Karpas-422 (cell line): ENCODE measurements around the gene CLEC18A. TPM values are rescaled to one million over a fixed set of nuclear protein-coding genes. Genes with fewer than 3 reads are reported as not detected.
A peak's percentile ranks its signal among the peaks of the same experiment; 100 is the strongest.
"Not testable (repeated sequence)": the region's sequence is repeated elsewhere in the genome, so short reads cannot be mapped to it uniquely, and the experiment has no call there.

Source experiments
- DNase-seq: peaks from one replicate; pipeline ENCODE4 v3.0.0-alpha.2; 2015
- H2AFZ ChIP-seq: fragments of 200-600 bp; sonication (generic); 2 replicates; pipeline ENCODE4 v1.6.1; 2014; ENCODE audit warnings: antibody characterized with exemption, low read length, mixed read lengths
- H3K27ac ChIP-seq: fragments of 200-600 bp; sonication (generic); 2 replicates; pipeline ENCODE4 v1.5.1; 2014; ENCODE audit warnings: mild to moderate bottlenecking, low read length, moderate library complexity
- H3K27me3 ChIP-seq: fragments of 200-600 bp; sonication (generic); 2 replicates; pipeline ENCODE4 v1.6.1; 2014; ENCODE audit warnings: low read length, mixed read lengths
- H3K36me3 ChIP-seq: fragments of 200-600 bp; sonication (generic); 2 replicates; pipeline ENCODE4 v1.6.1; 2014; ENCODE audit warnings: low read length, mixed read lengths; ENCODE audit not compliant: insufficient read depth
- H3K4me1 ChIP-seq: fragments of 200-600 bp; sonication (generic); 2 replicates; pipeline ENCODE4 v1.6.1; 2014; ENCODE audit warnings: mild to moderate bottlenecking, low read length, mixed read lengths
- H3K4me2 ChIP-seq: fragments of 200-600 bp; sonication (generic); 2 replicates; pipeline ENCODE4 v1.6.1; 2014; ENCODE audit warnings: low read length, low read depth, mild to moderate bottlenecking; ENCODE audit not compliant: poor library complexity, severe bottlenecking
- H3K4me3 ChIP-seq: fragments of 200-600 bp; sonication (generic); 2 replicates; pipeline ENCODE4 v1.5.1; 2014; ENCODE audit warnings: mild to moderate bottlenecking, antibody characterized with exemption, low read length, mixed read lengths
- H3K79me2 ChIP-seq: fragments of 200-600 bp; sonication (generic); 2 replicates; pipeline ENCODE4 v1.6.1; 2014; ENCODE audit warnings: mild to moderate bottlenecking, low read length, mixed read lengths
- H3K9ac ChIP-seq: fragments of 200-600 bp; sonication (generic); 2 replicates; pipeline ENCODE4 v1.6.0; 2014; ENCODE audit warnings: low read length
- H3K9me2 ChIP-seq: fragments of 200-600 bp; sonication (generic), shearing (Covaris generic); replicated peaks from 2 replicates; pipeline ENCODE4 v1.6.0; 2014; ENCODE audit warnings: mild to moderate bottlenecking, low read length, moderate library complexity; ENCODE audit not compliant: insufficient read depth
- H3K9me3 ChIP-seq: fragments of 300-700, 200-600 bp; sonication (generic); 2 replicates; pipeline ENCODE4 v1.6.1; 2014; ENCODE audit warnings: low read length, mixed read lengths
- H4K20me1 ChIP-seq: fragments of 200-600 bp; sonication (generic); 2 replicates; pipeline ENCODE4 v1.6.1; 2014; ENCODE audit warnings: mild to moderate bottlenecking, antibody characterized with exemption, low read length, low read depth; ENCODE audit not compliant: insufficient read depth
- total RNA-seq: library from RNA; depleted of rRNA; stranded (reverse); fragments of >200 nt; shearing (Covaris generic); gene quantifications from 2 replicates; pipeline ENCODE4 v1.2.3, GENCODE V29; 2014; ENCODE audit warnings: low replicate concordance; rRNA removed

Gene CLEC18A
- 3.4 and 4.9 TPM in 2 replicates for total RNA-seq

DNA sequence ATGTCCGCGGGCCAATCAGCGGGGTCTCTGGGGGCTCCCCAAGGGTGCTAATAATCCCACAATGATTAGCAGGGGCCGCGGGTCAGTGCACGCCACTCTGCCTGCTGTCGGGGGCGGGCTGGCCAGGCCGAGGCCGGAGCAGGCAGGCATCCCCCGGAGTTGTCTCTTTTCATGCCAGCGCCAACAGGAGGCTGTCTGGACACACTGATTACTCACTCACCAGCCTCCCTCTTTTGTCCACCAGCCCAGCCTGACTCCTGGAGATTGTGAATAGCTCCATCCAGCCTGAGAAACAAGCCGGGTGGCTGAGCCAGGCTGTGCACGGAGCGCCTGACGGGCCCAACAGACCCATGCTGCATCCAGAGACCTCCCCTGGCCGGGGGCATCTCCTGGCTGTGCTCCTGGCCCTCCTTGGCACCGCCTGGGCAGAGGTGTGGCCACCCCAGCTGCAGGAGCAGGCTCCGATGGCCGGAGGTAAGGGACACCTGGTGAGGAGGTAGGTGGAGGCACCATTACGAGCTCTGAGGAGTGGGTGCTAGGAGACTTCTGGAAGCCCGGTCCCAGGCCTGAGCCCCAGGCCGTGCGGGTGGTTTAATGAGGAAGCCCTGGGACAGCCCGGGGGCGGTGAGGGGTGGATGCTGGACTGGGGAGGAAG lies at the start of gene CLEC18A:
Gene CLEC18A, plus strand, starts transcription at position 318 of the 655 bp plus-strand sequence. Its CDS starts 33 bp downstream, at position 351.
- not testable (repeated sequence) for H3K4me2 ChIP-seq, H3K4me1 ChIP-seq, H2AFZ ChIP-seq, DNase-seq, H3K27ac ChIP-seq, H3K9me2 ChIP-seq, H3K4me3 ChIP-seq, H3K27me3 ChIP-seq, H3K9me3 ChIP-seq, H4K20me1 ChIP-seq, H3K36me3 ChIP-seq, H3K9ac ChIP-seq, H3K79me2 ChIP-seq

DNA sequence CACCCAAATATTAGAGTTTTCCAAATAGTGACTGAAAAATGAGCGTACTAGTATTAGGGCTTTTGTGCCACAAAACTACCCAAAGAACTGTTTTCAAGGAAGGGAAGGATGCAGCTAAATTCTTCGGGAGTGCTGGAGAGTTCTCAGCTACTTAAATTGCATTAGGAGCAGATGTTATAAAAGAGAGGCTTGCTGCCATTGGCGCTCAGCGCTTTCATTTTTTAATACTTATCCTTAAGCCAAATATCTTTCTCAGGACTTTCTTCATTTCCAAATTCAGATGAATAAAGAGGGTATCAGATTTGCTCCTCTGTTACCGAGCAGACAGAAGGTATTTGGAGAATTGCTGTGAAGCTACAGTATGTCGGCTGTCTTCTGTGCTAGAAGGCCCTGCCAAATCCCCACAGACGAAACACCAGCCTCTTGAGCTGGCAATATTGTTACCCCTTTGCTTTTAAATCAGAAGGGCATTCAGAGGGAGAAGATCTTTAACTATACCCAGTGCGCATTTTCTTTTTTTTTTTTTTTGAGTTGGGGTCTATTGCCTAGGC lies 47.2 kb upstream of the CLEC18A start:
- H3K9me2 ChIP-seq: no peaks in the 10 kb centered on the region
- H3K27ac ChIP-seq: no peak overlapping the region
- H3K9ac ChIP-seq: no peak overlapping the region
- H3K4me3 ChIP-seq: no peak overlapping the region
- H3K79me2 ChIP-seq: no peaks in the 10 kb centered on the region
- H3K36me3 ChIP-seq: no peaks in the 10 kb centered on the region
- no peaks in the 10 kb centered on the region for H4K20me1 ChIP-seq
- H3K4me1 ChIP-seq: peaks cover 16% of the 10 kb centered on the region
- H3K27me3 ChIP-seq: no peaks in the 10 kb centered on the region
- DNase-seq: no peak
- no peaks in the 10 kb centered on the region for H3K9me3 ChIP-seq
- no peak overlapping the region for H2AFZ ChIP-seq
- H3K4me2 ChIP-seq: no peak overlapping the region

- Histone ChIP-seq H3K9ac (no peak overlapping the region), H4K20me1 (no peaks in the 10 kb centered on the region), H3K9me3 (no peaks in the 10 kb centered on the region), H2AFZ (no peak overlapping the region), H3K4me3 (no peak overlapping the region), H3K27me3 (no peaks in the 10 kb centered on the region), H3K9me2 (no peaks in the 10 kb centered on the region), H3K36me3 (no peaks in the 10 kb centered on the region), H3K4me1 (peaks cover 16% of the 10 kb centered on the region), H3K4me2 (no peak overlapping the region), H3K27ac (no peak overlapping the region), H3K79me2 (no peaks in the 10 kb centered on the region)
- DNase-seq: no peak
Measured at GRCh38 chr16:69904495-69905170, 46.5 kb upstream of the CLEC18A start.

DNA sequence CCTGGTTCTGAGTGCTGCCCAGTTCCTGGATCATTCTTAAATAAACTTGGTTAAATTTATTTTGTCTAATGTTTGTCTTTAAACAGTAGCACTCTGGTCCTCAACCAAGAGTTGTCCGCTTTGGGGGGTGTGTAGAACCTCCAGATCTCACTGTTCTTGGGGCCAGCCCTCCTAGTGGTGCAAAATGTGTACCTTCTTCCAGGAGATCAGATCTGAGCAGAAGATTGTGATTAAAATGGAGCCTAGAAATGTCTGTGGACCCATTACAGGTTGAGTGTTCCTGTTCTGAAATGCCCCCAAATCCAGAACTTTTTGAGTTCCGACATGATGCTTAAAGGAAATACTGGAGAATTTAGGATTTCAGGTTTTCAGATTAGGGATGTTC lies 46.0 kb upstream of the CLEC18A start:
- Histone ChIP-seq H3K4me3 (no peak overlapping the region), H3K9me3 (no peaks in the 10 kb centered on the region), H3K9me2 (no peaks in the 10 kb centered on the region), H3K27ac (no peak overlapping the region), H4K20me1 (no peaks in the 10 kb centered on the region), H3K79me2 (no peaks in the 10 kb centered on the region), H3K36me3 (no peaks in the 10 kb centered on the region), H3K27me3 (no peaks in the 10 kb centered on the region), H2AFZ (no peak overlapping the region), H3K4me2 (no peak overlapping the region), H3K4me1 (peaks cover 16% of the 10 kb centered on the region), H3K9ac (no peak overlapping the region)
- DNase-seq: no peak

DNA sequence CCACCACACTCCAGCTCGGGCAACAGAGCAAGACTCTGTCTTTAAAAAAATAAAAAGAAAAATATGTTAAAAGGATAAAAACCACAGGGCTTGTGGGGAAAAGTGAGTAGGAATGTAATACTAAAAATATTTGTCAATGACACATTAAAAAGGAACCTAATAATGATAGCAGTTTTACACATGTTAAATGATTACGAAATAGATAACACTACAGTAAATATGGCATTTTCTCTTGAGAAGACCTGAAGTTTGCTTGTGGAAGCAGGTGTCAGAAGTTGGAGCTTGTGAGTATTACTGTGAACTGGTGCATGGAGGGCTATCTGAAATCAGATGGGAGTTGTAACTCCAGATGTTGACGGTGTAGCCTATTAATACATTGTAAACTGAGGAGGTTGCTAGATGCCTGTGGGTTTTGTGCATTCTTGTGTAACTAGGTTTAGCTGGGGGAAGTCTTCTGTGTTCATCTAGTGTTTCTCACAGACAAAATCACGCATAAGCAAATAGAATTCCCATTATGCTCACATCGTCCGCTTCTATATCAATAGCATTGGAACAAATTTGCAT lies 44.2 kb upstream of the CLEC18A start:
- Histone ChIP-seq H3K9me2 (no peaks in the 10 kb centered on the region), H3K4me1 (peaks cover 16% of the 10 kb centered on the region), H3K27me3 (no peaks in the 10 kb centered on the region), H2AFZ (no peak overlapping the region), H3K27ac (peak overlapping the region; percentile 49), H3K36me3 (no peaks in the 10 kb centered on the region; the same call in 1 of the 2 replicates), H3K4me2 (peak overlapping the region; percentile 31), H3K9me3 (no peaks in the 10 kb centered on the region), H3K4me3 (no peak overlapping the region), H4K20me1 (no peaks in the 10 kb centered on the region), H3K9ac (no peak overlapping the region), H3K79me2 (no peaks in the 10 kb centered on the region)
- peak; percentile 63 for DNase-seq

DNA sequence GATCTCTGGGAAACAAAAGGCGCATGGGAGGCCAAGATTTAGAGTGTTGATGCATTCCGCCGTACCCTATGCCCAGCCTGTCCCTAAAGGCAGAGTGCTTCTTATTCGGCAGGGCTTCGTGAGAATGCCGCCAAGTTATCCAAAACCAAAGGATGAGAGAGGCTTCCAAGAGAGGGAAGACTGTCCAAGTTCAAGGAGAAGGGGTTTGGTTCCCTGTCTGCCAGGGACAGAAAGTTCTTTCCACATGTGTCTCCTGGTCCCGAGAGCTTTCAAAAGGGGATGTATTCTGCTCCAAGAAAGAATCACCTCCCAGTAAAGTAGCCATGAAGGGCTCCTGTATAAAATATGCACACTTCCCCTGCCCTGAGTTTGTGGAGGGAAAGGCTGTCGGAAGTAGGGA lies 42.1 kb upstream of the CLEC18A start:
- Histone ChIP-seq H3K9ac (no peak overlapping the region), H4K20me1 (no peaks in the 10 kb centered on the region), H3K9me3 (no peaks in the 10 kb centered on the region), H3K9me2 (no peaks in the 10 kb centered on the region), H3K4me1 (peaks cover 16% of the 10 kb centered on the region), H3K27ac (no peak overlapping the region), H2AFZ (no peak overlapping the region), H3K79me2 (no peaks in the 10 kb centered on the region), H3K36me3 (no peaks in the 10 kb centered on the region; the same call in 1 of the 2 replicates), H3K4me3 (no peak overlapping the region), H3K27me3 (no peaks in the 10 kb centered on the region), H3K4me2 (no peak overlapping the region)
- no peak for DNase-seq

GRCh38 chr16:69909760-69910159 lies 41.4 kb upstream of the CLEC18A start:
- no peaks in the 10 kb centered on the region for H3K27me3 ChIP-seq
- no peaks in the 10 kb centered on the region for H3K9me3 ChIP-seq
- H3K27ac ChIP-seq: no peak overlapping the region

GRCh38 chr16:69910964-69911363 lies 40.2 kb upstream of the CLEC18A start:
- Histone ChIP-seq H2AFZ (no peak overlapping the region), H3K9me2 (no peaks in the 10 kb centered on the region), H3K79me2 (no peaks in the 10 kb centered on the region), H3K9ac (no peak overlapping the region), H3K36me3 (no peaks in the 10 kb centered on the region; the same call in 1 of the 2 replicates), H3K4me2 (no peak overlapping the region), H3K9me3 (no peaks in the 10 kb centered on the region), H3K27ac (no peak overlapping the region), H4K20me1 (no peaks in the 10 kb centered on the region), H3K4me3 (no peak overlapping the region), H3K4me1 (peaks cover 16% of the 10 kb centered on the region), H3K27me3 (no peaks in the 10 kb centered on the region)
- DNase-seq: no peak

More at GRCh38 chr16:69909760-69910159, 41.4 kb upstream of the CLEC18A start:
- Histone ChIP-seq H3K79me2 (no peaks in the 10 kb centered on the region), H4K20me1 (no peaks in the 10 kb centered on the region), H3K4me2 (no peak overlapping the region), H2AFZ (no peak overlapping the region), H3K9me2 (no peaks in the 10 kb centered on the region), H3K4me3 (no peak overlapping the region), H3K4me1 (peaks cover 16% of the 10 kb centered on the region), H3K36me3 (no peaks in the 10 kb centered on the region; the same call in 1 of the 2 replicates), H3K9ac (no peak overlapping the region)
- DNase-seq: no peak
